Kidney (tissue), 14 donors: ENCODE results near the gene APCDD1. TPM values are rescaled to one million over a fixed set of nuclear protein-coding genes. Genes with fewer than 3 reads are reported as not detected.

ENCODE experiments used
- DNase-seq, 5 donors: peaks; one replicate each; pipeline ENCODE4 v3.0.0-alpha.2; 2013 to 2020
- FAIRE-seq: peaks from 2 replicates; lab custom pipeline; 2012; peaks lifted over from hg19 to GRCh38; lab: Jason Lieb, UNC
- H3K27ac ChIP-seq, 2 donors: one replicate each; pipeline ENCODE4 v1.7.0; 2013; ENCODE audit warnings: low read depth in 2 of 2, low read length in 2 of 2, inconsistent platforms in 1 of 2
- H3K27me3 ChIP-seq: one replicate; pipeline ENCODE4 v1.7.1; 2013; ENCODE audit warnings: low read length, inconsistent platforms; ENCODE audit not compliant: control insufficient read depth, insufficient read depth
- H3K36me3 ChIP-seq, 3 donors: one replicate each; pipeline versions ENCODE4 v1.7.0 to v1.7.1; 2013; ENCODE audit warnings: low read length in 3 of 3, control low read depth in 1 of 3, inconsistent platforms in 1 of 3; ENCODE audit not compliant: insufficient read depth in 3 of 3, control insufficient read depth in 2 of 3
- H3K4me1 ChIP-seq, 3 donors: one replicate each; pipeline versions ENCODE4 v1.7.0 to v1.7.1; 2013; ENCODE audit warnings: low read length in 3 of 3, inconsistent platforms in 1 of 3, low read depth in 1 of 3; ENCODE audit not compliant: control insufficient read depth in 2 of 3, insufficient read depth in 2 of 3
- H3K4me3 ChIP-seq, 3 donors: one replicate each; pipeline versions ENCODE4 v1.7.0 to v1.8.1; 2013; ENCODE audit warnings: low read length in 3 of 3, control low read depth in 1 of 3, inconsistent platforms in 1 of 3
- H3K9ac ChIP-seq, 3 donors: one replicate each; pipeline versions ENCODE4 v1.7.0 to v1.7.1; 2013; ENCODE audit warnings: low read length in 3 of 3, control low read depth in 1 of 3, inconsistent platforms in 1 of 3
- H3K9me3 ChIP-seq, 3 donors: one replicate each; pipeline versions ENCODE4 v1.7.0 to v1.7.1; 2013; ENCODE audit warnings: low read length in 3 of 3, control low read depth in 1 of 3, inconsistent platforms in 1 of 3; ENCODE audit not compliant: control insufficient read depth in 2 of 3, insufficient read depth in 1 of 3
- CTCF ChIP-seq: IDR thresholded peaks from 3 replicates; pipeline ENCODE4 v1.5.1; 2012; ENCODE audit warnings: mild to moderate bottlenecking, moderate library complexity, borderline replicate concordance; ENCODE audit not compliant: insufficient read depth; ENCODE audit errors: extremely low read depth
- intact Hi-C: fragments of 100-400 bp; cut with DNase I; formaldehyde crosslinking; loops from one replicate; pipeline ENCODE4 v1.11.1; 2022
- polyA plus RNA-seq: library from polyadenylated mRNA; stranded (reverse); fragments of 350-450 nt; fragmentation: Illumina TruSeq; extraction: RNeasy Lipid Tissue Mini Kit (QIAGEN cat#74804); gene quantifications from one replicate; pipeline ENCODE4 v1.2.3, GENCODE V29; 2014; ENCODE audit warnings: low read depth, low replicate concordance; ENCODE audit not compliant: insufficient read depth
- total RNA-seq: library from RNA; stranded (reverse); fragmentation: NEBNext Ultra II Directional; extraction: Animal tissue kit (Norgen Biotek cat#: 25700); gene quantifications from one replicate; pipeline ENCODE4 v1.2.1, GENCODE V29; 2021
- donor health status: control.
- donor health status: control.
- donor health status: control.
- donor health status: control.
- donor health status: control.
- donor health status: DM: yes; HTN: yes; CAD: no.
- donor health status: Normal renal cell carcinoma (clear cell type).

Gene APCDD1
- total and polyA plus RNA-seq, 2 donors from 2014 or later: 2.8 to 22.9 TPM

GRCh38 chr18:10414293-10414842, 40.1 kb upstream of the APCDD1 start:
- H3K9me3 ChIP-seq: no peaks in the 10 kb centered on the region
- H3K4me1 ChIP-seq: no peaks in the 10 kb centered on the region
- no peak overlapping the region for H3K4me3 ChIP-seq
- H3K9ac ChIP-seq: no peak overlapping the region
- no peaks in the 10 kb centered on the region for H3K27me3 ChIP-seq
- TF ChIP-seq CTCF: no peak
- H3K36me3 ChIP-seq: no peaks in the 10 kb centered on the region
- FAIRE-seq: no peak
- intact Hi-C loops: no loop called here
- DNase-seq: no peak
- no peak overlapping the region for H3K27ac ChIP-seq

- Histone ChIP-seq H3K36me3 (no peaks in the 10 kb centered on the region), H3K9me3 (peaks cover 0 to 5% (median 3%) of the 10 kb centered on the region in 3 donors), H3K4me3 (no peak overlapping the region), H3K9ac (no peak overlapping the region), H3K4me1 (no peaks in the 10 kb centered on the region), H3K27ac (no peak overlapping the region), H3K27me3 (no peaks in the 10 kb centered on the region)
- TF ChIP-seq CTCF: no peak
- FAIRE-seq (no peak), DNase-seq (no peak)
- intact Hi-C loops: no loop called here
These were observed 38.4 kb upstream of the APCDD1 start for GRCh38 chr18:10416065-10416464.

GRCh38 chr18:10417191-10417590, 37.2 kb upstream of the APCDD1 start:
- H3K9me3 ChIP-seq: peaks cover 0 to 5% (median 3%) of the 10 kb centered on the region in 3 donors
- H3K27me3 ChIP-seq: no peaks in the 10 kb centered on the region
- H3K36me3 ChIP-seq: no peaks in the 10 kb centered on the region
- H3K27ac ChIP-seq: no peak overlapping the region
- no peak overlapping the region for H3K4me3 ChIP-seq
- intact Hi-C loops: no loop called here
- DNase-seq: no peak
- H3K4me1 ChIP-seq: no peaks in the 10 kb centered on the region
- FAIRE-seq: no peak
- TF ChIP-seq CTCF: no peak
- no peak overlapping the region for H3K9ac ChIP-seq

- Histone ChIP-seq H3K27ac (no peak overlapping the region), H3K9me3 (peaks cover 0 to 5% (median 3%) of the 10 kb centered on the region in 3 donors), H3K4me3 (no peak overlapping the region), H3K27me3 (no peaks in the 10 kb centered on the region), H3K4me1 (no peaks in the 10 kb centered on the region), H3K36me3 (no peaks in the 10 kb centered on the region), H3K9ac (no peak overlapping the region)
- intact Hi-C loops: no loop called here
- no peak for FAIRE-seq
- DNase-seq: no peak
- no peak for TF ChIP-seq CTCF
These were observed 36.8 kb upstream of the APCDD1 start for GRCh38 chr18:10417664-10418063.
